ENCODE measurements around the gene CCNL2. TPM values are rescaled to one million over a fixed set of nuclear protein-coding genes. Genes with fewer than 3 reads are reported as not detected.

Gene CCNL2
- total RNA-seq, 4 donors from 2014 or later, result 31.6 to 248 (median 127) TPM

DNA sequence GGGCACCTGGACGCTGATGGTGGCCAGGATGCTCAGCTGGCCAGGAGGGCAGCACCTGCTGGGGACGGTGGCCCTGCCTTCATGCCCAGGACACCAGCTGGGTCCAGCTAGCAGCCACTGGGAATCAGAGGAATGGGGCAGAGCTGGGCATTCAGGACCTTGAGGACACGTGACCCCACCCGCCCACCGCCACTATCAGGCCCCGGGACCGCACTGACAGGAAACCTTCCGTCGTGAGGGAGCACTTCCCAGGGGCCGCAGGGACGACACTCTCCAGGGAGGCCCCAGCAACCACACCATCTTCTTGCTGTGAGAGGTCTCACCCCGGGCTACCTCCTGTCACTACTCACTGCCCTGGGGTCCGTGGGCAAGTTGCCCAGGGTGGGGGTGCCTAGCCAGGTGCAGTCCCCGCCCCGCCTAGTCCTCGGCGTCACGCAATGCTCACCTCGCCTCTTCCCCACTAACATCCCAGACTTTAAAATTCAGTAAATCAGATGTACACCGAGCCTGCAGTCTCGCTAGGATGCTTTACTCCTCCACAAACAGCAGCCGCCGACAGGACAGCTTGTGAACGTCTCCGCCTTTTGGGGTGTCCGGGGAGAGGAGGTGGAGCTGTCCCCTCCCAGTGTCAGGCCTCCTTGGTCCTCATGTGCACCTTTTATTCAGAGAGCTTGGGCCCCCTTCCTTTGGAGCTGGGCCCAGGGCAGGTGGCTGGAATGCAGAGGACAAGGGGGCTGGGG lies 41.3 kb upstream of the CCNL2 start:
- peaks cover 0 to 19% of the 10 kb centered on the region in 2 donors for H3K36me3 ChIP-seq
- H3K4me1 ChIP-seq, result peaks cover 0 to 67% (median 34%) of the 10 kb centered on the region in 3 donors
- H3K4me3 ChIP-seq, result no peak overlapping the region
- H3K27me3 ChIP-seq, result no peaks in the 10 kb centered on the region
- peak; percentile 3 for ATAC-seq
- H3K9me3 ChIP-seq, result no peaks in the 10 kb centered on the region
- TF ChIP-seq, protein P1, sequence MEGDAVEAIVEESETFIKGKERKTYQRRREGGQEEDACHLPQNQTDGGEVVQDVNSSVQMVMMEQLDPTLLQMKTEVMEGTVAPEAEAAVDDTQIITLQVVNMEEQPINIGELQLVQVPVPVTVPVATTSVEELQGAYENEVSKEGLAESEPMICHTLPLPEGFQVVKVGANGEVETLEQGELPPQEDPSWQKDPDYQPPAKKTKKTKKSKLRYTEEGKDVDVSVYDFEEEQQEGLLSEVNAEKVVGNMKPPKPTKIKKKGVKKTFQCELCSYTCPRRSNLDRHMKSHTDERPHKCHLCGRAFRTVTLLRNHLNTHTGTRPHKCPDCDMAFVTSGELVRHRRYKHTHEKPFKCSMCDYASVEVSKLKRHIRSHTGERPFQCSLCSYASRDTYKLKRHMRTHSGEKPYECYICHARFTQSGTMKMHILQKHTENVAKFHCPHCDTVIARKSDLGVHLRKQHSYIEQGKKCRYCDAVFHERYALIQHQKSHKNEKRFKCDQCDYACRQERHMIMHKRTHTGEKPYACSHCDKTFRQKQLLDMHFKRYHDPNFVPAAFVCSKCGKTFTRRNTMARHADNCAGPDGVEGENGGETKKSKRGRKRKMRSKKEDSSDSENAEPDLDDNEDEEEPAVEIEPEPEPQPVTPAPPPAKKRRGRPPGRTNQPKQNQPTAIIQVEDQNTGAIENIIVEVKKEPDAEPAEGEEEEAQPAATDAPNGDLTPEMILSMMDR (IDR thresholded peaks at IDR 0.05), result no peak
- TF ChIP-seq POLR2A (IDR thresholded peaks at IDR 0.05), result no peak
- TF ChIP-seq POLR2AphosphoS5 (IDR thresholded peaks at IDR 0.05), result no peak
- no peak for TF ChIP-seq EP300 (IDR thresholded peaks at IDR 0.05)
- H3K27ac ChIP-seq, result peak overlapping the region in 3 of 4 donors; percentile 46 to 69 (median 64)
- WGBS, 2 donors (ENCODE audit: low coverage in 1 of 2), result 38% methylated on average over 8 of the region's 26 CpGs; no CpG with 5 or more reads in 1 of the 2 donors

DNA sequence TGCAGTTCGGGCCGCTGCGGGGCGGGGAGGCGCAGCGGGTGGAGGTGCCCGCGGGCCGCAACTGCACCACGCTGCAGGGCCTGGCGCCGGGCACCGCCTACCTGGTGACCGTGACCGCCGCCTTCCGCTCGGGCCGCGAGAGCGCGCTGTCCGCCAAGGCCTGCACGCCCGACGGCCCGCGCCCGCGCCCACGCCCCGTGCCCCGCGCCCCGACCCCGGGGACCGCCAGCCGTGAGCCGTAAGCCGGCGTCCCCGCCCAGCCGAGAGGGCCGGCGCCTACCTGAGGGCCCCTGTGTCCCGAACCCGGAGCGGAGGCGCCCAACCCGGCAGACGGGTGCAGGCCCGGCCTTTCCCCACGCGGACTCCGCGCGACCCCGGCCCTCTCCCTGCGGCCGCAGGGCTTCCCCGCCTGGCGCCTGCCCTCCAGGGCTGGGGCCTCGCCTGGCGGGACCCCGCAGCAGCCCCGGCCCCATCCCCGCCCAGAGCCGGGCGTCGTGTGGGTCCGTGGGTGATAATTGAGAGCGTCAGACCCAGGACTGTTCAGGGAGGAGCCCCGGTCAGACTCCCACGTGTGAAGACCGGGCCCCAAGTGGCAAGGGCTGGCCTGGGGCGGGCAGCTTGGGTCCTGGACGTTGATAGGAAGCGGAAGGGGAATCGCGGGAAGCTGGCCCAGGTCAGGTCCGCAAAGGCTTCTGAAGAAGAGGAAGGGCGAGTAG lies 40.6 kb upstream of the CCNL2 start:
- Histone ChIP-seq H3K27me3 (no peaks in the 10 kb centered on the region), H3K4me3 (no peak overlapping the region), H3K9me3 (no peaks in the 10 kb centered on the region), H3K36me3 (peaks cover 0 to 19% of the 10 kb centered on the region in 2 donors), H3K4me1 (peaks cover 0 to 75% (median 39%) of the 10 kb centered on the region in 3 donors), H3K27ac (peak overlapping the region in 3 of 4 donors; percentile 46 to 69 (median 64))
- no CpG with 5 or more reads among the region's 82 CpGs for WGBS, 2 donors (ENCODE audit: low coverage in 1 of 2)
- no peak for ATAC-seq
- TF ChIP-seq EP300 (IDR thresholded peaks at IDR 0.05) (no peak), POLR2AphosphoS5 (IDR thresholded peaks at IDR 0.05) (no peak), POLR2A (IDR thresholded peaks at IDR 0.05) (no peak)
- TF ChIP-seq, protein P1 (IDR thresholded peaks at IDR 0.05), result no peak

DNA sequence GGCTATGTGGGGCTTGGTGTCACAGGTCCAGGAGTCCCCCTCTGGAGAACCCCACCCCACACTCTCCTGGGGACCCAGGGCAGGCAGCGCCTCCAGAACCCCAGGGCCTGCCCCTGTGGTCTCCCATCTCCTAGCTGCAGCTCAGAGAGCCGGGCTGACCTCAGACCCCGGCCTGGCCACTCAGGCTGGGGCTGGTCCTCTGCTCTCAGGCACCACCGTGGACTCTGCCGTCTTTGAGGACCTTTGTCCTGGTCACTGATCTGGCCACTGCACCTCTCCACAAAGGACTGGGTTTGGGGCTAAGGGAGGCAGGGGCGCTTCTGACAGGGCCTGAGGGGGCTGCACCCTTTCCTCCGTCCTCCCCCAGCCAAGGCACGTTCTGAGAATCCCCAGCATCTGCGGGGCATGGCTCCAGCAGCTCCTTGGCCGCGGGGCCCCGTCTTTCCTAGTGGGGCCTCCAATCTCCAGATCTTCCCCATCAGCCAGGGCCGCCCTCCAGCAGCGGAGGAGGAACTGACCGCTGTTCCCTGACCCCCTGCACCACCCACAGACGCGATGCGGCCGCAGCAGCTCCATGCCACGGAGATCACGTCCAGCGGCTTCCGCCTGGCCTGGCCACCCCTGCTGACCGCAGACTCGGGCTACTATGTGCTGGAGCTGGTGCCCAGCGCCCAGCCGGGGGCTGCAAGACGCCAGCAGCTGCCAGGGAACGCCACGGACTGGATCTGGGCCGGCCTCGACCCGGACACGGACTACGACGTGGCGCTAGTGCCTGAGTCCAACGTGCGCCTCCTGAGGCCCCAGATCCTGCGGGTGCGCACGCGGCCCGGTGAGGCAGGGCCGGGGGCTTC lies 39.6 kb upstream of the CCNL2 start:
- Histone ChIP-seq H3K4me1 (peaks cover 0 to 84% (median 49%) of the 10 kb centered on the region in 3 donors), H3K9me3 (no peaks in the 10 kb centered on the region), H3K27me3 (no peaks in the 10 kb centered on the region), H3K36me3 (peaks cover 0 to 19% of the 10 kb centered on the region in 2 donors), H3K4me3 (no peak overlapping the region), H3K27ac (peak overlapping the region in 2 of 4 donors; percentile 94 to 97)
- WGBS, 2 donors (ENCODE audit: low coverage in 1 of 2), result 84 to 100% methylated on average over 3 to 5 of the region's 45 CpGs
- ATAC-seq, result no peak
- TF ChIP-seq, protein P1 (IDR thresholded peaks at IDR 0.05), result no peak

DNA sequence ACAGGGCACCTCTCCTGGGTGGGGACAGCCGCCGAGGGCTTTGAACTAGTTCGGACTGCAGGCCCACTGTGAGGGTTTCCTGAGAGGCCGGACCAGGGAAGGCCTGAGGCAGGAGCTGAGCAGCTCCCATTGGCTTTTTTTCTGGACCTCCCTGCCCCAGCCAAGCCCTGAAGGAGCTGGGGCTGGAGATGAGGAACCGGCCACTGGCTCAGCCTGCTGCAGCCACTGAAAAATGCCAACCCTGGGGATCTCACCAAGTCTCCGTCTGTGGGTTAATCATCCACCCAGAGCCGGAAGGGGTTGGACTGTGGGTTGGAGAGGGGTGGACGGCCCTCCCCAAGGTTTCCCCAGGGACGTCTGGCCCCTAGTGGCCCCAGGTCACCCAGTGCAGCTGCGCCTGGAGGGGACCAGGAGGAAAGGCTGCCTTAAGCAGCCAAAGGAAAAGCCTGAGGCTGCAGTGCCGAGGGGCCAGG lies 38.8 kb upstream of the CCNL2 start:
- TF ChIP-seq, protein P1 (IDR thresholded peaks at IDR 0.05), result no peak
- TF ChIP-seq POLR2AphosphoS5 (IDR thresholded peaks at IDR 0.05) (no peak), EP300 (IDR thresholded peaks at IDR 0.05) (no peak)
- H3K36me3 ChIP-seq, result peaks cover 0 to 19% of the 10 kb centered on the region in 2 donors
- no peaks in the 10 kb centered on the region for H3K27me3 ChIP-seq
- no peaks in the 10 kb centered on the region for H3K9me3 ChIP-seq
- H3K4me3 ChIP-seq, result peak overlapping the region in 1 of 2 donors; percentile 71
- H3K27ac ChIP-seq, result peak overlapping the region in 2 of 4 donors; percentile 94 to 97
- no peak for ATAC-seq
- peaks cover 0 to 92% (median 57%) of the 10 kb centered on the region in 3 donors for H3K4me1 ChIP-seq
- 60 to 71% methylated on average over 1 of the region's 11 CpGs for WGBS, 2 donors (ENCODE audit: low coverage in 1 of 2)

Measured in gastroesophageal sphincter (tissue), 4 donors.